ENCODE data around the gene LRRC4. TPM values are rescaled to one million over a fixed set of nuclear protein-coding genes. Genes with fewer than 3 reads are reported as not detected.

Gene LRRC4
- polyA plus RNA-seq, 1 experiment = 0.12 TPM

DNA sequence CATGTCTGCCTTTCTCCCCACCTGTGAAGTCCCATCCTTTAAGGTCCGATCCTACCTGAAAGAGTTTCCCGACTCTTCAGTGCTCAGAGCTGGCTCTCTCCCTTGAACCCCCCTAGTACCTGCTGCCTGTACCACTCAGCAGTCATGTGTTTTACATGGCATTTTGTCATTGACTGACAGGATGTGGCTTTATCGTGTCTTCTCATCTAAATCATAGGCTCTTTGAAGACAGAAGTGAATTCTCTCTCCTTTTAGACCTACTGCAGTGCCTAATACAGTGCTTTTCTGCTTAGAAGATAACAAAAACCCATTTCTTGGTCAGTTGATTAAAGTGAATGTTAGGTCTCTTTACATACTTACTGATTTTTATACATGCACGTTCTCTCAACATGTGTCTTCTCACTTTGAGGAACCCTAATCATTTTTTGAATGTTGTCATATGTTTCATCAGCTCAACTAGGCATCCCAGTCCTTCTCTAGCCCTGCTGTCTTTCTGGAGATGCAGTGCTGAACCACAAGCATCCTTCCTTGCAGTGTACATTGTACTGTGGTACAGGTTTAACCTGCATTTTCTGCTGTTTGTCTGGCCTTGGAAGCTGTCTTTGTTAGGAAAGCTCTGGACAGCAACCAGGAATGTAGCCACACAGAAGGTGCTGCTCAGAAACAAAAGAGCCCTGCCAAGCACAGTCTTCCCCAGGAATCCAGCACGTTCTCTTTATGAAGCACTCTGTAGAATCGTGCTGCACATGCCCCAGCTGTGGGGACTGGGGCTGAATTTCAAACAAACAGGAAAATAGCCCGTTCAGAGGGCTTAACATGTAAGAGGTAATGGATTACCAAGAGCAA is 28.1 kb upstream of the LRRC4 start:
- H3K36me3 ChIP-seq (ENCODE audit: control insufficient read depth, insufficient read depth, low read length) = no peaks in the 10 kb centered on the region
- POLR2A ChIA-PET = no interaction called here
- no peak overlapping the region for H3K4me3 ChIP-seq (ENCODE audit: low read depth, low read length)
- H3K27me3 ChIP-seq (ENCODE audit: control insufficient read depth, insufficient read depth, low read length) = no peaks in the 10 kb centered on the region
- TF ChIP-seq, protein P1, sequence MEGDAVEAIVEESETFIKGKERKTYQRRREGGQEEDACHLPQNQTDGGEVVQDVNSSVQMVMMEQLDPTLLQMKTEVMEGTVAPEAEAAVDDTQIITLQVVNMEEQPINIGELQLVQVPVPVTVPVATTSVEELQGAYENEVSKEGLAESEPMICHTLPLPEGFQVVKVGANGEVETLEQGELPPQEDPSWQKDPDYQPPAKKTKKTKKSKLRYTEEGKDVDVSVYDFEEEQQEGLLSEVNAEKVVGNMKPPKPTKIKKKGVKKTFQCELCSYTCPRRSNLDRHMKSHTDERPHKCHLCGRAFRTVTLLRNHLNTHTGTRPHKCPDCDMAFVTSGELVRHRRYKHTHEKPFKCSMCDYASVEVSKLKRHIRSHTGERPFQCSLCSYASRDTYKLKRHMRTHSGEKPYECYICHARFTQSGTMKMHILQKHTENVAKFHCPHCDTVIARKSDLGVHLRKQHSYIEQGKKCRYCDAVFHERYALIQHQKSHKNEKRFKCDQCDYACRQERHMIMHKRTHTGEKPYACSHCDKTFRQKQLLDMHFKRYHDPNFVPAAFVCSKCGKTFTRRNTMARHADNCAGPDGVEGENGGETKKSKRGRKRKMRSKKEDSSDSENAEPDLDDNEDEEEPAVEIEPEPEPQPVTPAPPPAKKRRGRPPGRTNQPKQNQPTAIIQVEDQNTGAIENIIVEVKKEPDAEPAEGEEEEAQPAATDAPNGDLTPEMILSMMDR (IDR thresholded peaks at IDR 0.05; ENCODE audit: insufficient read depth, low read depth, low read length) = no peak
- CTCF ChIA-PET = interaction anchor here (1.4 kb wide), 1 partner anchor 18 kb away, joined by 3 read pairs; no protein-coding TSS in a partner anchor
- no peak for DNase-seq (ENCODE audit: low read depth)

DNA sequence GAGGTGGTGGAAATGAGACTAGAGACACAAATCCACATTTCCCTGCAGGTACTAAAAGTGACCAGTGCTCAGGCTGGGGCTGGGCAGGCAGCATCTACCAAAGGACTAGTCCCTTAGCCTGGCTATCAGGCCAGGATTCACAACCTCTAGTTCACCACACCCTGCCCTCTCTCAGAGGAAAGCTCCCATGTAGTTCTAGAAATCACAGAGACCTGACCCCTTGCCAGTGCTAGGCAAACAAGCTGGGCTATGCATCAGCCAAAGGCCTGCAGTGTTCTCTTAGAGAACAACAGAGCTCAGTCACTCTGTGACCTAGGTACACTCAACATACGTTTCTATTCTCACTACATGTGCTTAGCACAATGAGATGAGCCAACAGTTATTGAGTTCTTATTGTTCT is 26.7 kb upstream of the LRRC4 start:
- no peak overlapping the region for H3K4me3 ChIP-seq (ENCODE audit: low read depth, low read length)
- H3K36me3 ChIP-seq (ENCODE audit: control insufficient read depth, insufficient read depth, low read length) = no peaks in the 10 kb centered on the region; the same call in 1 of the 2 replicates
- no peak for DNase-seq (ENCODE audit: low read depth)
- no peaks in the 10 kb centered on the region for H3K27me3 ChIP-seq (ENCODE audit: control insufficient read depth, insufficient read depth, low read length)
- TF ChIP-seq, protein P1 (IDR thresholded peaks at IDR 0.05; ENCODE audit: insufficient read depth, low read depth, low read length) = no peak
- CTCF ChIA-PET = interaction anchor here (1.1 to 1.4 kb wide), 3 partner anchors 13 to 20 kb away, joined by 3 read pairs; no protein-coding TSS in a partner anchor
- POLR2A ChIA-PET = no interaction called here

DNA sequence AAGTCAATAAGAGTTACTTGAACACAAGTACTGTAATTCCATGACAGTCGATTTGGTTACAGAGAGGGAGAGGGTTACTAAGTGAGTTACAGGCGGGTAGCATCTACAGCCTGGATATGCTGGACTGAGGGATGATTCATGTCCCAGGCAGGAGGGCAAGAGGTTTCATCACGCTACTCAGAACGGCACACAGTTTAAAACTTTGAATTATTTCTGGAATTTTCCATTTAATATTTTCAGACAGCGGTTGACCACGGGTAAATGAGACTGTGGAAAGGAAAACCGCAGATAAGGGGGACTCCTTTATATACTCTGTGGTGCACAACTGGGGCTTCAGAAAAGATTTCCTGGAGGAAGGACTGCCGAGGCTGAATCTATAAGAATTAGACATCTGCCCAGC is 25.7 kb upstream of the LRRC4 start:
- peak; percentile 42 for DNase-seq (ENCODE audit: low read depth)
- Histone ChIP-seq H3K27me3 (ENCODE audit: control insufficient read depth, insufficient read depth, low read length) (no peaks in the 10 kb centered on the region), H3K36me3 (ENCODE audit: control insufficient read depth, insufficient read depth, low read length) (no peaks in the 10 kb centered on the region; the same call in 1 of the 2 replicates), H3K4me3 (ENCODE audit: low read depth, low read length) (no peak overlapping the region)
- TF ChIP-seq, protein P1 (IDR thresholded peaks at IDR 0.05; ENCODE audit: insufficient read depth, low read depth, low read length) = no peak
- POLR2A ChIA-PET = no interaction called here
- CTCF ChIA-PET = interaction anchor here (1.1 kb wide), 1 partner anchor 16 kb away, joined by 3 read pairs; no protein-coding TSS in a partner anchor

DNA sequence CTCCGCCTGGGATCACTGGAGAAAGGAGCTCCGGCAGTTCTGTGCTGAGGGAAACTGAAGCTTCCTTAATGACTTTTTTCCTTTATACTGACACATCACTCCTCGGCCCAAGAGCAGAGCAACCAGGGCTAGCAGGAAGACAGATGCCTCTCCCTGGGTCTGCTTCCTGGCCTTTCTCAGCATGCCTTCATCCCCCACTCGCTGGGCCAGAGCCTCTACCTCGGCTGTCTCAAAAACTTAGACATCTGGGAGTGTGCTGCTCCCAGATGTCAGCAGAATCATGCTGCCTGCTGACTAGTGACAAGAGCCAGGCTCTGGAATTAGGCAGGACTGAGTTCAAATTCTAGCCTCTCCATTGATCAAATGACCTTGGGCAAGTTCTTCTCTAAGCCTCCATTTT is 24.4 kb upstream of the LRRC4 start:
- no peak for DNase-seq (ENCODE audit: low read depth)
- ChIA-PET CTCF (interaction anchor here (1.3 kb wide), 2 partner anchors 347 to 467 kb away, joined by 3 to 4 read pairs; partner anchors contain the start of gene ARF5), POLR2A (no interaction called here)
- H3K27me3 ChIP-seq (ENCODE audit: control insufficient read depth, insufficient read depth, low read length) = no peaks in the 10 kb centered on the region
- TF ChIP-seq, protein P1 (IDR thresholded peaks at IDR 0.05; ENCODE audit: insufficient read depth, low read depth, low read length) = no peak
- H3K4me3 ChIP-seq (ENCODE audit: low read depth, low read length) = no peak overlapping the region
- no peaks in the 10 kb centered on the region; the same call in 1 of the 2 replicates for H3K36me3 ChIP-seq (ENCODE audit: control insufficient read depth, insufficient read depth, low read length)

DNA sequence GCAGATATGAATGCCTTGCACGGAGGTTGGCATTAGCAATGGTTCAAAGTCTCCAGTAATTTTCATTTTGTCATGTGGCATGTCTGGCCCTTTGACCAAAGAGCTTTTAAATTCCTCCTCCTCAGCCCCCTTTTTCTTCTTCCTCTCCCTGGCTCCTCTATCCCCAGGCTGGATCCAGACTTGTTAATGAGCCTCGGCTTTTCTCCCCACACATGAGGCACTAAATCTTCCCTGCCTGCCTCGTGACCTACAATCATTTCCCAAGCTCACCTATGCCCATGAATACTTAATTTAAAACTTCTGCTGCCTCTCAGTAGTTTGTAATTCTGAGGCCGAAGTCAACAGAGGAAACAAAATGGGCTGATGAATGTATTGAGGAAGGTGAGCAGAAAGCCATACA is 23.3 kb upstream of the LRRC4 start:
- Histone ChIP-seq H3K4me3 (ENCODE audit: low read depth, low read length) (no peak overlapping the region), H3K27me3 (ENCODE audit: control insufficient read depth, insufficient read depth, low read length) (no peaks in the 10 kb centered on the region), H3K36me3 (ENCODE audit: control insufficient read depth, insufficient read depth, low read length) (no peaks in the 10 kb centered on the region; the same call in 1 of the 2 replicates)
- ChIA-PET POLR2A (no interaction called here), CTCF (interaction anchor here (1.3 kb wide), 1 partner anchor 466 kb away, joined by 3 read pairs; the partner anchor contains the start of gene ARF5)
- no peak for DNase-seq (ENCODE audit: low read depth)
- TF ChIP-seq, protein P1 (IDR thresholded peaks at IDR 0.05; ENCODE audit: insufficient read depth, low read depth, low read length) = no peak

Data from BJ (cell line).